ENCODE data around the gene LPCAT1.
"Not testable (repeated sequence)": the region's sequence is repeated elsewhere in the genome, so short reads cannot be mapped to it uniquely, and the experiment has no call there.

Gene LPCAT1

DNA sequence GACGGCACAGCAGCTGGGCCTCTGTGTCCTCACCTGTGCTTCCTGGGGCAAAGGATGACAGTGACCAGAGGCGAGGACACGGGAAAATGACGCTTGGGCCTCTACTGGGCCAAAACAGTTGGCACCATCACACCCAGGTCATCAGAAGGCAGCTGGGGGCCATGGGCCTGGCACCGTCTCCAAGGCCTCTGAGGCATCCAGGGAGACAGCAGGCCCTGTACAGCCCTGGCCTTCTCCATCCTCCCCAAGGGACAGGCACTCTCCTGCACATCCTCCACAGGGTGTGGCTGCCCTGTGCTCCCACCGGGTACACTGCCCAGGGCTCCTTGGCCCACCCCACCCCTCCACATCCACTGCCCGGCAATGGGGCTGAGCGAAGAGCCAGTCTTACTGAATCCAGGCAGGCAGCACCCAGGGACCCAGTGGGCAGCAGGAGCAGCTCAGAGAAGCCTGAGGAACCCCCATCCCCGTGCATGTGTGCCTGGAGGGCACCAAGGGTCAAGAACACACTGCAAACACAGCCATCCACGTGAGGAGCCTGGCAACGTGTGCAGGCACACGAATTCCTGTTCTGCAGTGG, 4.0 kb downstream of the LPCAT1 start:
- DNase-seq (ENCODE audit: low read depth in 2 of 2): no peak
- no peak for TF ChIP-seq CTCF (IDR thresholded peaks at IDR 0.05; ENCODE audit: low read depth, low read length)
- no peak overlapping the region for H3K4me3 ChIP-seq (replicated peaks in 1 of 2; ENCODE audit: low read depth in 2 of 2, low read length in 2 of 2)

DNA sequence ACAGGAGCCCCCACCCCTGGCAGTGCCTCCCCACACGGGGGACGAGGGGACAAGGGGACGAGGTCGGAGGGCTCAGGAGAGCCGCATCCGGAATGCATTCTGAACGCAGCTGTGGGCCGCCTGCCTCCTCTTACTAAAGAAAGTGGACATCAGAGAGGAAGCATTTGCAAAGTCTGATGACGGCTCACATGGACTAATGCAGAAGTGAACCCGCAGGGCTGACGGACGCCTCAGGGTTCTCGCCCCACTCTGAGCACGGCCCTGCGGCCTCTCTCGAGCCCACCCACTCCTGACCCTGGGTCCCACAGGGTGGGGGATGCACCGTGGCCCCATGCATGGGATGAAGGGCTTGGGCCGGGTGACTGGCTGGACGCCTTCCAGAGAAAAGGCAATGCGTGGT, 5.9 kb downstream of the LPCAT1 start:
- no peak for DNase-seq (ENCODE audit: low read depth in 2 of 2)
- TF ChIP-seq CTCF (IDR thresholded peaks at IDR 0.05; ENCODE audit: low read depth, low read length): no peak
- H3K4me3 ChIP-seq (replicated peaks in 1 of 2; ENCODE audit: low read depth in 2 of 2, low read length in 2 of 2): no peak overlapping the region

DNA sequence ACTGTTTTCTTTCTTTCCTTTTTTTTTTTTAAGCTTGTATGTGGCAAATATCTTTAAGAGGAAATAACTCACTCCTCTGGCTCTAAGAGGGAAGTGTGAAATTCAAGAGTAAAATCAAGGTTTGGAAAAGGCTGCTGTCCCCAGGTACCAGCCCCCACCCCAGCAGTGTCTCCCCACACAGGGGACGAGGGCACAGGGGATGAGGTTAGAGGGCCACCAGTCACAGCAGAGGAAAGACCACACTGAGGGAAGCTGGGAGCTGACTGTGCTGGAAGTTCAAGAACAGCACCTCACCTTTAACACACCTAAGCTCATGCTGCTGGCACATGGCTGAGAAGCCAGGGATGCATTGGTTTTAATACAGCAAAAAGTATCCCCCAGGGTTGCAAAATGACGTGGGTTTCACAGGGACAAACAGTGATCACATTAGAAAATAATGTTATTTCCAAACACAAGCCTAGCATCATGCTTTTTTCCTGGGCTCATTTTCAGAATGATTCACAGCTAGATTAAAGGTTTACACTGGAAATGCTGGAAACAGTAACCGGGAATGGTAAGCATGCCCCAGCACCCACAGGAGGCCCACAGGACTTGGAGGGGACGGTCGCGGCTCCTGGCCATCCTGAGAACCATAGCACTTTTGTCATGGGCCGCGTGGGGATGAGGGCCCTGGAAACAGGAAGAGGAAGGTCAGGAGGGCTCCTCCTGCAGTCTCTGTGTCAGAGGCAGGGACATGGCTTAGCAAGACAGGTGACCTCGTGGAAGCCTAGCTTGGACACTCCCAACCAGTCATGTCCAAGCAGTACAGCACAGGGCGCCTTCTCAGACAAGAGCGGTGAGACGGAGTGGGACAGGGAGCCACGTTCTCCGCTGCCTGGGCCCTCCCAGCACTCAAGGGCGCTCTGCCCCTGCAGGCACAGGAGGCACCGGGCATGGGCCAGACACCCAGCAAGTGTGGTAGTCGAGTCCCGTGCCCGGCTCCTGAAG, 6.9 kb downstream of the LPCAT1 start:
- H3K4me3 ChIP-seq (replicated peaks in 1 of 2; ENCODE audit: low read depth in 2 of 2, low read length in 2 of 2): no peak overlapping the region
- DNase-seq (ENCODE audit: low read depth in 2 of 2): peak; percentile 62 to 73
- TF ChIP-seq CTCF (IDR thresholded peaks at IDR 0.05; ENCODE audit: low read depth, low read length): no peak

DNA sequence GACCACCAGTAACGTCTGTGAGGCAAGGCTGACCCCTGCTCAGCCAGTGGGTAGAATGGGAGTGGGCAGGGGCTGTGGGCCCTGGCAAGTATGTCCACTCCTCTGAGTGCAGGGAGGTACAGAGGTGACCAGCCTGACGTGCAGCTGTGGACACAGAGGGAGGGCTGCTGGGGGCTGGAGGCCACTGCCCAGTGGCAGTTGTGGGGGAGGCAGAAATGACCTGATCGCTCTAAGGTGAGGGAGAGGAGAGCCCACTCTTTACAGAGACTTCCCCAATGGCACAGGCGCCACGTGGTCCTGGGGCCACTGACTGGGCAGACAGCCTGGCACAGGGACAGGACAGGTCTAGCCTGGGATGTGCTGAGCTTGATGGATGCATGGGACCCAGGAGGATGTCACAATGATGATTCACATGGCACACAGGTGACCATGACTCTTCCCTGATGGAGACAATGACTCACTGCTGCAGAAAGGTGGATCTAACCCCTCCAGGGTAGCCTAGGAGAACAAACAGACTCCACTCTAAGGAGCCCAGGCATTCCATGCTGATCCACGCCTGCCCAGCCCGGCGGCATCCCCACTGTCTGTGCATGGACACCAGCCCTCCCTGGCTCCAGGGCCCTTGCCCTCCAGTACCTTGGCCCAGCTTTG, 7.7 kb downstream of the LPCAT1 start:
- DNase-seq (ENCODE audit: low read depth in 2 of 2): peak in 1 of 2 donors; percentile 56
- TF ChIP-seq CTCF (IDR thresholded peaks at IDR 0.05; ENCODE audit: low read depth, low read length): no peak
- no peak overlapping the region for H3K4me3 ChIP-seq (replicated peaks in 1 of 2; ENCODE audit: low read depth in 2 of 2, low read length in 2 of 2)

DNA sequence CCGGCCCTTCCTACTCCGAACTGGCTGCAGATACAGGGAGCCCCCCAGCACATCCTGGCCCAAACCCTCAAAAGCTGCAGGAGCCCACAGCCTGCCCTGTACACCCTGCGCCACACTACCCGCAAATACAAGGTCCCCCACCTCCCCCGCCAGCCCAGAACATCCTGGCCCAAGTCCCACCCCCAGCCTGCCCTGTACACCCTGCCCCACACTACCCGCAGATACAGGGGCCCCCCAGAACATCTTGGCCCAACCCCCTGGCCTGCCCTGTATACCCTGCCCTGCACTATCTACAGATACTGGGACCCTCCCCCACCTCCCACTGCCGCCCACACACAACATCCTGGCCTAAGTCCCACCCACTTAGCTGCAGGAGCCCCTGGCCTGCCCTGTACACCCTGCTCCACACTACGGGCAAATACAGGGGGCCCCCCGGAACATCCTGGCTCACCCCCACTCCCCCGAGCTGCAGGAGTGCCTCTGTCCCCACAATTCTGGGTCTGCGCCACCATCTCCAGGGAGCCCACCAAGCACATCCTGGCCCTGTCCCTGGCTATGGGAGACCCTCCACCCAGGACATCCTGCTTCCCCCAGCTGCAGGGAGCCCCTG, 8.3 kb downstream of the LPCAT1 start:
- DNase-seq (ENCODE audit: low read depth in 2 of 2): no peak
- no peak overlapping the region for H3K4me3 ChIP-seq (replicated peaks in 1 of 2; ENCODE audit: low read depth in 2 of 2, low read length in 2 of 2)
- no peak for TF ChIP-seq CTCF (IDR thresholded peaks at IDR 0.05; ENCODE audit: low read depth, low read length)

GRCh38 chr5:1514819-1515310, 8.9 kb downstream of the LPCAT1 start:
- DNase-seq (ENCODE audit: low read depth in 2 of 2); H3K4me3 ChIP-seq (replicated peaks in 1 of 2; ENCODE audit: low read depth in 2 of 2, low read length in 2 of 2): not testable (repeated sequence)
